Activated CD8-positive, alpha-beta memory T cell treated with anti-CD3 and anti-CD28 coated beads, Interleukin-2, amount 50 U/mL, for 24 hours (primary cell): ENCODE data around the gene TRPM1.

ENCODE experiments used
- DNase-seq: peaks from one replicate; pipeline ENCODE4 v3.0.0-alpha.2; 2020; ENCODE audit errors: extremely low read depth

The TRPM1 gene

GRCh38 chr15:31049682-31050615 is 51.6 kb downstream of the TRPM1 start:
- DNase-seq = no peak

- no peak for DNase-seq
Observed at GRCh38 chr15:31049111-31049510, 52.4 kb downstream of the TRPM1 start.

GRCh38 chr15:31047437-31047836 is 54.1 kb downstream of the TRPM1 start:
- no peak for DNase-seq

DNA sequence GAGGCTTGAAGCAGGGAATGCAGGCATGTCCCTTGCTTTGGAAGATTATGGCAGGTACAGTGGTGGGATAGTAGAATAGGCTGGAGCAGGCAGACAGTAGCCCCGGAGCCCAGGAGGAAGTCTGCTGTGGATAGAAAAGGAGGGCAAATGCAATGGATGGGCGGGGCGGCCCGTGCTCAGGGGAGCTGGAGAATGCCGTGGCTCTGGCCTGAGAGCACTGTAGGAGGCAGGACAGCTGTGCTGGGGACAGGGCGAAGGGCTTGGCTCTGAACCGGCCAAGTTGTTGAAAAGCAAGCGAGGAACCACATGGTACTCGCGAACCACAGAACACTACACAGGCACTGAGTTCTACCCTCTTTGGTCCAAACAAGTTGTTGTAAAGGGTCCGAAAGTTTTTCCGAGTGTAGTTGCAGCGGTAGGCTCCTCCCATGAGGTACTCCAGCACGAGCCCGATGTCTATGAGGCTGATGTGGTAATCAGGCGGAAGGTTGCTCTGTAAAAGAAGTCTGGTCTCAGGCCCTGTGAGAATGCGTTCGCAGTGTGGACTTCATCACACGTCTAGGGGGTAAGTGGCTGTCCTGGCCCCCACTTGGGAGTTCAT is 54.7 kb downstream of the TRPM1 start:
- no peak for DNase-seq

- DNase-seq = no peak
Observed at GRCh38 chr15:31045606-31046005, 55.9 kb downstream of the TRPM1 start.

GRCh38 chr15:31042751-31043150 is 58.8 kb downstream of the TRPM1 start:
- DNase-seq = no peak

DNA sequence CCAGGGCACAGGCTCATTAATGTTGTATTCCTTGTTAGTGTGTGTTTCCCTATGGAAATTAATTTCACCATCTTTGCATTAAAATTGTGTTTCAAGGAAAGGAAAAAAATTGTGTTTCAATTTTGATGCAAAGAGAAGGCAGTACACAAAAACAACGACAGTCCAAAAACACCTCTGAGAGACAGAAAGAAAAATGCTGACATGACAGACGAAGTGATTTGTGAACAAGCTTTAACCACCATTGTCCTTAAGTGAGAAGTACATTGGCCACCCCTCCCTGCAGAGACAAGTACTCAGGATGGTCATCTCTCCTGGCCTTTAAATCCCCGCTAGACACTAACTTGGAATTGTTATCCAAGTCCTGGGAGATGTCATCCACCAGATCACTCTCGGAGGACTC is 59.9 kb downstream of the TRPM1 start:
- no peak for DNase-seq

DNA sequence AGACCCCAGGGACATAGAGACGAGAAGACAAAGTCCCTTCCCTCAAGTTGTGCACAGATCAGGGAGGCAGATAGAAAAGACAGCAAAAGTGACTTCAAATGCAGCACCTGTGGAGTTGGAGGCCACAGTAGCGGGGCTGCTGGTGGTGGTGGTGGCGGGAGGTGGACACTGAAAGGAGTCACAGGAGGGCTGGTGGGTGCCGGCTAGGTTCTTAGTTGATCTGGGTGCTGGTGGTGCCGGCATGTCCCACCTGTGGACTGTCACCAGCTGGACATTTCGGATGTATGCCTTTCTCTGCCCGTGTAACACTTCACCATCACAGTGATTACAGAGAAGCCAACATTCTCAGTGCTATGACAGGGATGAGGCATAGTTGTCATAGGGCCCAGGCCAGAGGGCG is 60.9 kb downstream of the TRPM1 start:
- no peak for DNase-seq

DNA sequence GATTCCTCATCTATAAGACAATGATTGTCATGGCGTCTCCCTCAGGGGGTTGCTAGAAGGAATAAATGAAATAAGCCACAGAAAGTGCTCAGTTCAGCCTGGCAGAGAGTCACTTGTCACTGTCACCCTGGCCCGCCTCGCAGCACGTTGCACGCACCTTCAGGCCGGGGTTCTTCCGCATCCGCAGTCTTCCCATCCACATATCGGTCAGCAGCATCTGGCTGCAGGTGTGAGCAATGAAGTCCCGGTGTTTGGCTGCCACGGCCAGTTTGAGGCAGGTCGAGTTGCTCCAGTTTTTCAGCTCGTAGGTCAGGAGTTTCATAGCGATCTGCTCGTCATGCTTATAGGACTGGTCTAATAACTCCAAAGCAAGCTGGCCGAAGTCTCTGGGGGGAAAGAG is 61.6 kb downstream of the TRPM1 start:
- no peak for DNase-seq

- no peak for DNase-seq
Observed at GRCh38 chr15:31037731-31038477, 63.6 kb downstream of the TRPM1 start.

DNA sequence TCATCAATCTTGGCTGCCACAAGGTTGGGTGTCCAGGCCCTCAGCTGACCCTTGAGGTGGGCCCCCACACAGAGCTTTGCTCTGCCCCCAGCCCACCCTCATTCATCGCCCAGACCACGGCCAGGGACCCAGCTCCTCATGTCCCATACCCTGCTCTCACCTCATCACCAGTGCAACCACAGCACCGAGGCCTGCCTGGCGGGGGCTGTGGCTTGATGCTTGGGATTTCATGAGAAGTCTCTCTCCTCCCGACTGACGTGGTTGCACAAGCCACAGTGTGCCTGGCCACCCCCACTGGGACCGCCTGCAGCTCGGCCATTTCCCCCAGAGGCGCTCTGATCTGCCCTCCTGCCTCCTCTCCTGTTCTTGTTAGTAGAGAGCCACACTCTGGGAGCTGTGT is 64.7 kb downstream of the TRPM1 start:
- DNase-seq = no peak

- DNase-seq = no peak
Observed at GRCh38 chr15:31035610-31036009, 65.9 kb downstream of the TRPM1 start.

DNA sequence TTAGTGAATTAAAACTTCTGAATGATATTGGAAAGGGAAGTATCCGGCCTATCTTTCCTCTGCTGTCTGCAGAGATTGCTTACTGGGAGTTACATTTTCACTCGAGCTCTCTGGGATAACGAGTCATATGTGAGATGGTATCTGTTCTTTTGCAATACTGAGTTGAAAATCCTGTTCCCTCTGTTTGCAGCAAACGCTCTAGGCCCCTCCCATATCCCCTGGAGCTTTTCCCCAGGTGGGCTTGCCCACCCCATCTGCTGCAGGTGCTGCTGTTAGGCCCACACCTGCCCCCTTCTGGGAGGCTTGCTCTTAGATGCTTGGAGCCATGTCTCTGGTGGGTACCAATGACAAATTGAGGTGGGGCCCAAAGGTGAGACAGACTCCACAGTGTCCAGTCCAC is 67.4 kb downstream of the TRPM1 start:
- no peak for DNase-seq

GRCh38 chr15:31032961-31033371 is 68.6 kb downstream of the TRPM1 start:
- DNase-seq = no peak

GRCh38 chr15:31031471-31032067 is 70.0 kb downstream of the TRPM1 start:
- no peak for DNase-seq

- DNase-seq = no peak
Observed at GRCh38 chr15:31027910-31028578, 73.5 kb downstream of the TRPM1 start.

GRCh38 chr15:31025996-31026395 is 75.5 kb downstream of the TRPM1 start:
- DNase-seq = no peak

DNA sequence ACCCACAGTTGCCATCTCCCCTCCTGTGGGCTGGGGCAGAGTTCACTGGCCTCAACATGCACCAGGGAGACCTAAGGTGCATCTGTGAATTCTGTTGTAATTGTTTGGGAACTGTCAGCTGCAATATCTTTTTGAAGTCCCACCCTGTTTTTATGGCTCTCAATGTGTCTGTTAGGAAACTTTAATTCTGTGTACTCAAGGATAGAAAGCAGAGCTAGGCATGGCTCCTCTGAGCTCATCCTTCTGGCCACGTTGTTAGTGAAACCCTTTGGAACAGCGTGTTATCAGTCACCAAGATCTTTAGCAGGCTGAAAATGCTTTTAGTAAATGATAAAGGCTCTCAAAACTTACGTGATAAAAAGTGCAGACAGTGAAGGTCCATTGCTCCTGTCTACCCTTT is 76.5 kb downstream of the TRPM1 start:
- DNase-seq = no peak

DNA sequence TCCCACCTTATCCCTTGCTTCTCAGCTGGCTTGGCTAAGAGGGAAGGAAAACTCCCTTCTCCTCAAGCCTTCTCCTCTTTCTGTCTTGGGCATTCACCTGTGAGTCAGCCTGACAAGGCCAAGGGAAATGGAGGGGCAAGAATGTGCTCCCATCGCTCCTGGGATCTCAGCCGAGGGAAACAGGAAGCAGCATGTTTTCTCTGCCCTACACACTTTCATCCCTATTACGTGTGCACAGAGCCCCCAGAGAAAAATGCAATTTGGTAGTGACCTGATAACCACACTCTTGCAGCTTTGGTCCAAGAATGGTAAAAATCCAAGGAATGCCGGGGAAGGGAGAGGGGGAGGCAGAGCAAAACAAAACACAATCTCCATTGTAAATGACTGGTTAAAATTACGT is 77.2 kb downstream of the TRPM1 start:
- DNase-seq = no peak

DNA sequence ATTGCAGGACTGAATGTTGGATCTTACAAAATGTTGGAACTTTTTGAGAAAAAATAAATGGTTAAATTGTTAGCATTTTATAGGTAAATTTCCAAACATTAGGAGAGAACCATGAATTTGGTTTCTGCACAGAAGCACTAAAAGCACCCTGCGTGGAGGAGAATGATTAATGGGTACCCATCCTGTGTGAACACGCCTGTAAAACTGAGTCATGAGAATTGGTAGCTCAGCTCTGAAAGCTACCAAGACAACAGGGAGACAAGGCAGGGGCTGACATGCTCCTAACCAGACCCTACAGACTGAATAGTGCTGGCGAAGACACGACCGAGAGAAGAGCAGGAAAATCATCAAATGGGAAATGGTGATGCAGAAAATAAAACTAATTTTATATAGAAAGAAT is 77.7 kb downstream of the TRPM1 start:
- DNase-seq = no peak

DNA sequence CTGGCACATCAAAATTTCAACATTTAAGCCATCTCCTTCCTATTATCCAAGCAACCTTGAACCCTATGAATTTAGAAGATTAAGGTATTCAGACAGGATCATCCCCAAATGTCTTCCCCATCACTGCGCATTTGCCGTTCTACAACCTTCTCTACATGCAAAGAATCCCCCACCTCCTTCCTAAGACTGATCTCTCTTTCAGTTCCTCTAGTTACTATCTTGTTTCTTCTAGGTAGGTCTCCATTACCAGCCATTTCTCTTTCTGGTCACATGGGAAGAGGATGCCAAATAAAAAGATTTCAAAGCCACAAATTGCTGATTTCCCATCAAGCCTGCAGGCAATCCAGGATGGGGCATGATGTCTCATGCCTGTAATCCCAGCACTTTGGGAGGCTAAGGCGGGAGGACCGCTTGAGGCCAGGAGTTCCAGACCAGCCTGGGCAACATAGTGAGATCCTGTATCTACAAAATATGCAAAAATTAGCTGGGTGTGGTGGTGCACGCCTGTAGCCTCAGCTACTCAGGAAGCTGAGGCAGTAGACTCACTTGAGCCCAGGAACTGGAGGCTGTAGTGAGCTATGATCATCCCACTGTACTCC is 80.4 kb downstream of the TRPM1 start:
- DNase-seq = no peak
